Pons (tissue), 1 donor: ENCODE data around the gene RNF121.

ENCODE experiments used
- DNase-seq: peaks from one replicate; pipeline ENCODE4 v3.0.0-alpha.2; 2016; ENCODE audit warnings: low spot score

The RNF121 gene

DNA sequence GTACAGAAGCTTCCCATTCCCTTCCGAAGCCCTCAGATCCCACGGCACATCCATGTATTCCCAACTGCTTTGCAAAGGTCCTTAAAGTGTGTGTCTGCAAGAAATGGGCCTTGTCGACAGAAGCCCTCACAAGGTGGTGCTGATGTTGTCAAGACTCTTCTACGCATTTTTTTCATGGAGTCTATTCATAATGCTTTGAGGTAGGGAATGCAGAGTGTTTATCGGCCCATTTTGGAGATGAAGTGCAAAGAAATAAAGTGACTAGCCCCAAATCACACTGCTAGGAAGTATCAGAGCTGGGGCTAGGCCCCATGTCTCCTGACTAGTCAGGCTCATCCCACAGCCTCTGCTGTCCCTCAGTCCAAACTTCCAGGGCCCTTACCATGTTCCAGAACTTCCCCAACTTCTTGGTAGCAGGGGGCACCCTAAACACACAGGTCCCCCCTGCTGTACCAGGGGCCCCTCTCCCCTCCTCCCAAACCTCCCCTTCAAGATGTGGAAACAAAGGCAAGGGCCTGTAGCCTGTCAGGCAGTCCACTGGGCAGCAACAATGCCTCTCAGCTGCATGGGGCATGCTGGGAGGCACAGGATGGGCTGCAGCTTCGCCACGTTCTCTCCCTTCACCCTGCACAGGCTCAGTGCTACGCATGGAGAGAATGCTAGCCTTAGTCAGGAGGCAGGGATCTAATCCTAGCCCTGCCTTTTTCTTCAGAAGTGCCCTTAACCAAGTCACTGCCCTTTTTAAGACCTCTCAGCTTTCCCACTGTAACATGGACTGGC lies 77.7 kb downstream of the RNF121 start:
- no peak for DNase-seq

DNA sequence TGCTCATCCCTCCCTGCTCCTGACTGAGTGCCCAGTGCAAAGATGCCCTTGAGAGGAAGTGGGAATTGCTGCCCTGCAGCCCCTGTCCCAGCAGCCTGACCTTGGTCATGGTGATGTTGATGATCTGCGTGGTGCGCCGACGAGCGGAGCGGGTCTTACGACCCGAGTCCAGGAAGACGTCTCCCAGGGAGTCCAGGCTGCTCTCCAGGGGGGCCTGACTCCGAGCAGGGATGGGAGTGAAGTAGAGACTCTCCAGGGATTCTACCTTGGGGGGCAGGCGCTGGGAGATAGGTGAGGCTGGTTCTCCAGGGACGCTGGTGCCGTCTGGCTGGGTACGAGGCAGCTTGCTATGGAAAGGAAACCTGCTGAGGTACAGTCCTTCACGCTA lies 78.2 kb downstream of the RNF121 start:
- DNase-seq, result no peak

- no peak for DNase-seq
Observed at GRCh38 chr11:72007587-72007986, 78.7 kb downstream of the RNF121 start.

DNA sequence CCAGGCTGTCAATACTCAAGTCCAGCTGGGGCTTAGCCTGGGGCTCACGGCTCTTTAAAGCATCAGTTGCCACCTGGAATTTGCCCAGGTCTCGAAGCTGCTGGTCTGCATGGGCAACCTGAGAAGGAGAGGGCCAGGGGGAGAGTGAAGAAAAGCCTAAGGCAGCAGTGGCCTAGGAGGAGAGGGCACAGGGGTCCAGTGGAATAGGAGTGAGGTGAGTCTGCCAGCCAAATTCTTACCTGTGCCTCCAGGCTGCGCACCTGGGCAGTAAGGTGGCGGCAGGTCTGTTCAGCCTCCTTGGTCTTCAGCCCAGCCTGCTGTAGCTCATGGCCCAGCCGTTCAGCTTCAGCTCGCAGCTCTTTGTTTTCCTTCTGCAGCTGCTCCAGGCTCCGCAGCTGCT lies 79.9 kb downstream of the RNF121 start:
- no peak for DNase-seq

- no peak for DNase-seq
Observed at GRCh38 chr11:72009156-72009555, 80.3 kb downstream of the RNF121 start.

DNA sequence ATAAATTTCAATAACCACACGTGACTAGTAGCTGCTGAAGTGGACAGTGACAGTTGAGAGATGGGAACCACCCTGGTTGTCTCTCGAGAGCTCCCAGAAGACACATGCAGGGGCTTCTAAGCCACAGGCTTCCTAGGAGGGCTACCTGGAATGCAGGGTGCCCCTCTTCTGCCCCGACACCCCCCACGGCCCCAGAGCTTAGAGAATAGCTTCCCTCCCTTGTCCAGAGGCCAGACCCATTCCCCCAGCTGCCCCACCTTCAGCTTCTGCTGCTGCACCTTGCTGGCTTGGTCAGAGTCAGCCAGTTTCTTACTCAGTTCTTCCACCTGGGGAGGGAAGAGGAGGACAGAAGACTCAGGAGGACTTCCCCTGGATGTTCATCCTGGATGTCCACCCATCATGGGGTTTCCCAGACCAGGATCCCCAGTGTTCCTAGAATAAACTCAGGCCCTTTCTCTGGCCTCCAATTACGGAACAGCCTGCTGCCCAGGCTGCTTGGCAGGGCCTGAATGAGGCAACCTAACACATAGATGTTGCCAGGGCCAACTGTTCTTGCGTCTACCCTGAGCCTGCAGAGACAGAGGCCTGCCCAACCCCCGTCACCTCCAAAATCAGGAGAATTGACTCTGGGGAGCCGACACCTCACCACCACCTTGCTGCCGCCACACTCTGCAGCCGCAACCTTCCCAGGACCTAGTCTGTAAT lies 81.8 kb downstream of the RNF121 start:
- no peak for DNase-seq

DNA sequence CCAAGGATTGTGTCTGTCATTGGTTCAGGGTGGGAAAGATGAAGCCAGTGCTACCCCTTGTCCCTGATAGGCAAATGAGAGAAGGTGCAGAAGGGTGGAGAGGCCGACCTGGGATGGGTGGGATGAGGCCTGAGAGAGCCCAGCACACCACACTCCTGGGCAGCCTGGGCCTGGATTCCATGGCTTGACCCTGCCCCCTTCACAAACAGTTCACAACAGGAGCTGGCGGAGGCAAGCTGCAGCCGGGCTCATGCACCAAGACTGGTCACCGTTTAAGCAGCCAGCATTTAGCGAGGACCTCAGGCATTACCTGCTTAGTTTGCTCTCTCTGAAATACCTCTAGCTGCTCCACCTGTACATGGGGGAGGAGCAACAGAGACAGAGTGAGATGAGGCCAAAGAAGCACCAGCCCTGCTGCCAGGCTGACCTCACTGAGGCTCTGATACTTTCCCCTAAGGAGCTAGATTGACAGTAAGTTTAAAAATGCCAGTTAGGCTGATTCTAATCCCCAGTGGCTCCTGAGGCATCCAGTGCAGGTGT lies 83.3 kb downstream of the RNF121 start:
- no peak for DNase-seq

DNA sequence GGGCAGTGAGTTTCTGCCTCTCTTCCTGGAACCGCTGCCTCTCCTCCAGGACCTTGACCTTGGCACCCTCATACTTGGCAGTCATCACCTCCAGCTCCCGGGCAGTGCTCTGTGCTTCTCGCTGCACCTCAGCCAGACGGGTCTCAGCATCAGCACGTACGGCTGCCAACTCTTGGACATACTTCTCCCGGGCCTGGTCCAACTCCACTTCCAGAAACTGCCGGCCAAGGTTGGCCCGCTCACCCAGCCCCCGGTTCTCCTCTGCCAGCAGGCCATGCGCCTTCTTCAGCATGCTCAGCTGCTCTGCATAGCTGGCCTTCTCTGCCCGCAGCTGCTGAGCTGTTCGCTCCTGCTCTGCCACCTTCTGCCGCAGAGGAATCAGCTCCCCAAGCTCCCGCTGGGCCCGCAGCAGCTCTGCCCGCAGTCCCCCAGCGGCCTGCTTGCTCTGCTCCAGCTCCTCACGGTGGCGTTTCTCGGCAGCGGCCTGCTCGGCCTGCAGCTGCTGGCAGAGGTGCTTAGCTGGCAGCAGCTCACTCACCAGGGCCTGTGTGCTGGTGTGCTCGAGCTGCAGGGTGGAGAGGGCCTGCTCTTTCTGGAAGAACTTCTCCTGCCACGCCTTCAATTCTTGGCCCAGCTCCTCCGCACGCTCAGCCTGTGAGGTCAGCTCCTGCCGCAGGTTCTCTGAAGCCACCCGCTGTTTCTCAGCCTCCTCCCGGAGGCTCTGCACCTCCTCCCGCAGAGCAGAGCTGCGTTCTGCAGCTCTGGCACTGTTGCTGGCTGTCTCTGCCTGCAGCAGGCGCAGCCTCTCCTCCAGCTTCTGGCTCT lies 84.3 kb downstream of the RNF121 start:
- DNase-seq, result no peak

DNA sequence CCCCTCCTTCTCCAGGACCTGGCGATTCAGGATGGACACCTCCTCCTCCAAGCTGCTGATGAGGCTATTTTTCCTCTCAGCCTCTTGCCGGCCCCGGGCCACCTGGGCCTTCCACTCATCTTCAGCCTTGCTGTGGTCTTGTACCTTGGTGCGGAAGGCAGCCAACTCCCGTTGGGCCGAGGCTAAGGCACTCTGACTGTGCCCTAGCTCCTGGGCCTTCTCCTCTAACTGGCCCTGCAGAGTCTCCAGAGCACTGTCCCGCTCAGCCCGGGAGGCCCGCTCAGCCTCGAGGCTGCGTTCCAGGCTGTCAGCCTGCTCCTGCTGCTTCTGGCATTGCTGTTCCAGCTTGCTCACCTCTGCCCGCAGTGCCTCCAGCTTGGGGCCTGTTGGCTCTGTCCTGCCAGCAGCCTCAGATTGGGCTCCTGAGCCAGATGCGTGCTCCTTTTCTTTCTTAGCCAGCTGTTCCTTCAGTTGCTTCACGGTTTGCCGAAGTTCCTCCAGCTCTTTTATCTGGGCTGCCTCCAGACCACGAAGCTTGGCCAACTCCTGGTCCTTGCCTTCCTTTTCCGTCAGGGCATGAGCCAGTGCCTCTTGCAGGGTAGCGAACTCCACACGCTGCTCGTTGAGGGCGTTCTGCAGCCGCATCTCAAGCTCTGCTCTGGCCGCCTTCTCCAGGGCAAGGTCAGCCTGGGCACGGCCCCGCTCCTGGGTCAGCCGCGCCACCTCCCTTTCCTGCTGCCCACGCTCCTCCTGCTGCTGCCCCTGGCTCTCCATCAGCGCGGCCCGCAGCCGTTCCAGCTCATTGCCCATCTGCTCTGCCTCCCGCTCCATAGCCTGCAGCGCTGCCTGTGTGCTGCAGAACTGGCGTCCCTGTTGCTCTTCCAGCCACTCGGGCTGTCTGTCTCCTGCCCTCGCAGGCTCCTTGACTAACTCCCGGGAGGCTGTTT lies 85.2 kb downstream of the RNF121 start:
- DNase-seq, result no peak

DNA sequence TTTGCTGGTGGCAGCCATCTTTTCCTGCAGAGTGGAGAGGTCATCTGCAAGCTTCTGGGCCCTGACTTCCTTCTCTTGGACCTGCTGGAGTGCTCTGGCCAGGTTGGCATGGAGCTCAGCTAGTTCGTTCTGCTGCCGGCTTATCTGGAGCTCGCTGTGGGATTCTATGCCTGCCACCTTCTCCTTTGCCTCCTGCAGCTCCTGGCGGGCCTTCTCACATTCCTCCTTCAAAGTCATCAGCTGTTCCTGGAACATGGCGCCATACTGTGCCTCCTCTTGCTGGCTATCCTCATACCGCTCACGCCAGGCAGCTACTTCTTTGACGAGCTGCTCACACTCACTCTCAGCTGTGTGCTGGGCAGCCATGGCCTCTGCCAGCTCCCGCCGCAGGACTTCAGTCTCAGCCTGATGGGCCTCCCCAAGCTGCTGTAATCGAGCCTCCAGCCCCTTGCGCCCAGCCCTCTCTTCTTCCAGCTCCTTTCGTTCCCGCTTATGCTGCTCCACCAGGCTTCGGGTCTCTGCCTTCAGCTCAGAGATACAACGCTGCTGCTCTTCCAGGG lies 86.0 kb downstream of the RNF121 start:
- DNase-seq, result no peak

DNA sequence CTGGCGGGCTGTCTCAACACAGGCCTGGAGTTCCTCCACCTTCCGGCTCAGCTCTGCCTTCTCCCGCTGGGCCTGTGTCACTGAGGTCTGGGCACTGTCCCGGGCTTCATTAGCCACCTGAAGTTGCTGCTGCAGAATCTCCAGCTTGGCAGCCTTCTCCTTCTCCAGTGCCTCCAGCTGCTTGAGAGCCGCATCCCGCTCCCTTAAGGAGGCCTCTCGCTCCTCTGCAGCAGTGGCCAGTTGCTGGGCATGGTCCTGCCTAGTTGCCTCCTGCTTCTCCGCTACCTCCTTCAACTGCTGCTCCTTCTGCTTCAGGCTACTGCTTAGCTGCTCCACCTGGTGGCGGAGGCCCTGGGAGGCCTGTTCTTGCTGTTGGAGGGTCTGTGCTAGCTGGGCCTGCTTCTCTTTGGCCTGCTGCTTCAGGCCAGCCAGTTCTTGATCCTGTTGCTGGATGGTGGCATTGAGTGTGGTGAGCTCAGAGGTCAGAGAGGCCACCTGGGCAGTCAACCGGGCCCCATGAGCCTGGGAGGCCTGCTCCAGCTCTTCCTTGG lies 86.7 kb downstream of the RNF121 start:
- no peak for DNase-seq

GRCh38 chr11:72018171-72018570 lies 89.3 kb downstream of the RNF121 start:
- no peak for DNase-seq

DNA sequence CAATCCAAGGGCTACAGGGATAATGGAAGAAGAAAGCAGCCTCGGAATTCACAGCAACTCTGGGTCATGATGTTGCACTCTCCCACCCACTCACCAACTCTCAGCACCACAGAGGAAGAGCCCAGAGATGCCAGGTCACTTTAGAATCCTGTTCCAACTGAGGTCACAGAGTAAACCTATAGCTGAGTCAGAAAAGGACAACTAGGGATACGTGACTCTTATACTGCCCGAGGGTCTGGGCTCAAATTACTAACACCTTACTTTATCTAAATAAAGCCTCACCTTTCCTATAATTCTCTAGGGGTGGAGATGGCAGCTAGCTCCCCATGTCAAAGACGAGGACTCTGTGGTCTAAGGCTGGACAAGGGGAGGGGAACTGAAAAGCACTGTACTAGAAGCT lies 94.5 kb downstream of the RNF121 start:
- DNase-seq, result no peak

GRCh38 chr11:72024069-72024754 lies 95.4 kb downstream of the RNF121 start:
- DNase-seq, result no peak

DNA sequence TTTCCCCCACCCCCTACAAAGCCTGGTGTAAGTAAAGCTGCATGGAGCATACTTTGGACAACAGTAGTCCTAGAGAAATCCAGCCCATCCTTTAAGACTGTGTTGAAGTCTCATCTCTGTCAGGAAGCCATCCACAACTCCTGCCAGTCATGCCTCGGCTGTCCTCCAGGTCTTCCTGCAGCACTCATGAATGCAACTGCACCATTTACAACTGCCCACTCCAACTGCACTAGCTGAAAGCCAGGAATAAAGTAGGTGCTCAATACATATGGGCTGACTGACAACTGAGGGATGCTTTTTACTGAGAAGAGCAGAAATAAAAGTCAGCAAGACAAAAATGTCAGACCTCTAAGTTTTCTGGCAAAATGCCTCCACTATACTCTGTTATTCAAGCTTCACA lies 97.2 kb downstream of the RNF121 start:
- no peak for DNase-seq

DNA sequence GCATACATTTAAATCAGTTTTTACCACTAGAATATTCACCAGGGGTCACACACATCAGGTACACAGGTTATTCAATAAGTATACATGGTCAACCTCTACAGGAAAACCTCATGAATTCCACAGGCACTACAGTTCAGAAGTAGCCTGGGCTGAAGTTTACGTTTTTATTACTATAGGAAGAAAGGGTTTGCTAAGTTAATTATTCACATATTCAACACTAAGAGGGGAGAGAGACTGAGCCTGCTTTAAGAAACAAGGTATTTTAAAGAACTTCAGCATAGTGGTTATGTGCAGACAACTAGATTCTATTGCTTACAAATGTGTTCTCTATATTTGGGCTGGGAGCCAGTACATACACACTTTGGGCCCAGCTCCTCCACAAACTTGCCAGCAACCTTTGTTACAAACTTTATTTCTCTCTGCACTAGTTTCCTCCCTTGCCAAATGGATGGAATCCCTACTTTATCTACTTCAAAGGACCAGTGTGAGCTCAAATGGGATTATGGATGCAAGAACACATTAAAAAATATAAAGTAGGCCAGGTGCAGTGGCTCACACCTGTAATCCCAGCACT lies 101.7 kb downstream of the RNF121 start:
- no peak for DNase-seq

- no peak for DNase-seq
Observed at GRCh38 chr11:72036687-72037086, 107.8 kb downstream of the RNF121 start.

DNA sequence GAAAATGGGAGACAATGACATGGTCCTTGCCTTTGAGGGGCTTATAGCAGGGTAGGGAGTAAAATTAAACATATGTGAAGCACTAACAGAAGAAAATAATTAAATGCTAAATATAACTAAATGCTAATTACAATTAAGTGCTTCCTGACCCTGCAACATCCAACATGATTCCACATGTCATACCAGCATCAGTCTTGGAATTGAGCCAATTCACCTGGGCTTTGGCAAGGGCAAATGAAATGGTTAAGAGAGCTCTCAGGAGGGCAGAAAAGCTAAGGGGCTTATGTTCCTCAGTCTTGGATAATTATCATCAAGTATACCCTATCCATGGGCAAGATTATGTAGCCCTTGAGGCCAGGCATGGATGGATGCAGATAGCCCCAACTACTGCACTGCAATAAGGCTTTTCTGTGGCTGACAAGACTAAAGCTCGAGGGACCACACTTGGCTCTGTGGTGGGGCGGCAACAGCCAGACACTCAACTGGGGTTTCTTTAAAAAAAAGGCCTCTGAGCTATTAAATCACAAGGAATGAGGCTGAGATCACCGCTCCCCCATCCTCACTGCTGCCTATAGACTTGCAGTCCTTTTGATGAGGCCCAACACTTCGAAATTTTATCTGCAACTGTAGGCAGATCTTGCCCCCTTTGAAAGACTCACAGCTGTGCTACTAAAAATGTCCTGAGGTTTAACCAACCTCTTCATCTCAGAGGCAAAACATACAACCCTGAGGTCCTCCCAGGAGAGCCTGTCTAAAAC lies 108.9 kb downstream of the RNF121 start:
- DNase-seq, result no peak

DNA sequence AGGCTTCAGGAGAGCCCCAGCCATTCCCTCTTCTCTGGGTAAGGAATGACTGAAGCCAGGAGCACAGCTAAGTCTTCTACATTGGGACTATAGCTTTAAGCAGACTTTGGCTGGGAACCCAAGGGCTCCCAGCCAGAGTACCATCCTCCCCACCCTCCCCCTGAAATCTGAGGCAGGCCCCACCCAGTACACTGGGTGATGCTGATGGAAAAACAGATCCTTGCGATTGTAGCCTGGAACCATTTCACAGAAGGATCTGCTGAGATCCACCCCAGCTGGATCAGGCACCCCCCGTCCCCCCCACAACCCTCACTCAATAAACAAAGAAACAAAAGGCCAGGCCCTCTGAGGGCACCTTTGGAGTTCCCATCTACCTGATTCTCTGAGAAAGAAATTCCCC lies 109.6 kb downstream of the RNF121 start:
- peak; percentile 81 for DNase-seq
